Stimulated activated CD4-positive, alpha-beta T cell treated with anti-CD3 and anti-CD28 coated beads, Interleukin-12 subunit alpha, Interleukin-12 subunit beta, amount 100 ng/mL, for 48 hours (primary cell): ENCODE data around the gene CHTF18.

Experiments used
- DNase-seq, 3 donors: peaks; one replicate each; pipeline ENCODE4 v3.0.0-alpha.2; 2020; ENCODE audit warnings: low read depth in 2 of 3, low spot score in 1 of 3

CHTF18 gene

DNA sequence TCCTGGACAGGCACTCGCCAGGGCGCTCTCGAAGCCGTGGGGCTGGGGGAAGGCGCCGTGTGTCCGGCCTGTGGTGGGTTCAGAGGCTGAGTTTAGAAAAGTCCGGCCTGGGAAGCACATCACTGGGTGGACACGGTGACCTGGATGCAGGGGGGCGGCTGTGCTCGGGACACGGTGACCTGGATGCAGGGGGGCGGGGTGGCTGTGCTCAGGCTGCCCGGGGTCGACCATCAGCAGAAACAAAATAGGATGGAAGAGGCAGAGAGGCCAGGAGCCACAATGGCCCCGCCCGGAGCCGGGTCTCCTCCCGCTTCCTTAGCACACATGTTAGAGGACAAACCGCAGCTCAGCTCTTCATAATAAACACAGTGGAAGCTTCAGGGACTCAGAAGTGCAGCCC lies 55.4 kb downstream of the CHTF18 start:
- DNase-seq: no peak

DNA sequence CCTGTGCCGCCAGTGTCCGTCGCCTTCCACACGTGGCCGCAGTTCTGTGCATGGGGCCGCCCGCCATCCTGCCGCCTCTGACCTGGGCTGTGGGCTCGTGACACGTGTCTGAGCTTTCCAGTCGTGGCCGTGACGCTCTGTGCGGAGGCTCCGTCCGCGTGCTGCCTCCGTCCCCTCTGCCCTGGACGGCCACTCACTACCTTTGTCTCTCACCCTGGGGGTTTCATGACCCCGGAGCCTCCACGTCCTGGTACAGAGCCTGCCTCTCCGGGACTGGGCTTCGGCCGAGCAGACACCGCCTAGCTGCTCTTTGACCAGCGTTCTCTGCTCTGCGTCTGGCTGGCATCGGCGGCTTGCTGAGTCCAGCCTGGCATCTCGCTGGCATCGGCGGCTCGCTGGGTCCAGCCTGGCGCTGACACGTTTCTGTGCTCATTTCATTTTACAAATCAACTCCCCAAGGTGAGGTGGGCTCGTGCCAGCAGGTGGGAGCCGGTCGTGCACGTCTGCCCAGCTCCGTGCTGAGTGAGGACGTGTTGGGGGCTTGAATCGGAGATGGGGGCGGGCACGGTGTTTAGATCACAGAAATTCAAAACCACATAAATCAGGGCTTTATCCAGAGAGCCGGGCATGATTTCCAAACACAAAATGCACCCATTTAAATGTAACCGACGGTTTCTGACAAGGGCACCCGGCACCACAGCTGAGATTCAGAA lies 56.4 kb downstream of the CHTF18 start:
- DNase-seq: no peak

DNA sequence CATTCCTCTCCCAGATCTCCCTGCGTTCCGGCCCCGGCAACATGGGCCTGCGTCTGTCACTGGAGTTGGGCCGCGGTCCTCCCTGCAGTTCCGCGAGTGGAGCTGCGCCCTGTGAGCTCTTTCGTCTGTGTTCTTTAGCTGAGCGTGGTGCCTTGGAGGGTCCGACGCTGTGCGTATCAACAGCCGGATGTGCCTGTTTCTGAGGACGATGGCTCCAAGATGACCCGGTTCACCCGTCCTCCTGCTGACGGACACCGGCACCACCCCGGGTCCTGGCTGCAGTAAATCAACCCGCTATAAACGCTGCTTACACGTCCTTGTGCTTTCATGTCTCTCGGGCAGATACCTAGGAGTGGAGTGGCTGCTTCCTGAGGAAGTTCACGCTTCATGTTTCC lies 56.9 kb downstream of the CHTF18 start:
- no peak for DNase-seq

DNA sequence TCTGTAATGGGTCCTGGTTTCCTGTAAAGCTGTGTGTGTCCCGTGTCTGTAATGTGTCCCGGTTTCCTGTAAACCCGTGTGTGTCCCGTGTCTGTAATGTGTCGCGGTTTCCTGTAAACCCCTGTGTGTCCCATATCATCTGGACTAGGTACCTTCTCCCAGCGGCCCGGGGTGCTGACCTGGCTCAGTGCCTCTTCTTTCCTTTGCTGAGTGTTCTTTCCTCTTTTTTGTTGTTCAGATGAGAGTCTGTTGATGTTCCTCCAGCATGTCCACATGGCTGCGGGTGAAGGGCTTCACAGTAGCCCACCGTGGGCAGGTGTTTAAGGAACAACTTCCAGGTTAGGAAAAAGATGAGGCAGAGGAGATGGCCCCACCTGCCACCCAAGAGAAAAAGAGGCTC lies 58.7 kb downstream of the CHTF18 start:
- no peak for DNase-seq
